Stomach (tissue), 4 donors: ENCODE results near the gene CHTF18.

ENCODE experiments used
- CTCF ChIP-seq, 7 experiments: fragments of 450-650 bp in 4 of 7; fragments of 200-600 bp in 3 of 7; sonication (generic) in 3 of 7; IDR thresholded peaks; one replicate each; pipeline ENCODE4 v1.5.1; 2016 to 2019; ENCODE audit warnings: antibody characterized with exemption in 7 of 7, control low read depth in 2 of 7, mild to moderate bottlenecking in 1 of 7
- POLR2A ChIP-seq, 4 donors: fragments of 450-650 bp; IDR thresholded peaks; one replicate each; pipeline ENCODE4 v1.6.1; 2016; ENCODE audit warnings: antibody characterized with exemption in 4 of 4, control low read depth in 2 of 4, mild to moderate bottlenecking in 1 of 4, moderate library complexity in 1 of 4
- POLR2AphosphoS5 ChIP-seq, 3 donors: sonication (generic); formaldehyde crosslinking; IDR thresholded peaks; one replicate each; pipeline ENCODE4 v1.6.1; 2016; ENCODE audit warnings: antibody characterized with exemption in 3 of 3

GRCh38 chr16:798666-799065 is 10.2 kb downstream of the CHTF18 start:
- TF ChIP-seq POLR2A (IDR thresholded peaks at IDR 0.05) (no peak), CTCF (IDR thresholded peaks at IDR 0.05) (no peak), POLR2AphosphoS5 (IDR thresholded peaks at IDR 0.05) (no peak)
